Dermis blood vessel endothelial cell (primary cell): ENCODE results near the gene GPR25. TPM values are rescaled to one million over a fixed set of nuclear protein-coding genes. Genes with fewer than 3 reads are reported as not detected.

Experiments used
- DNase-seq: peaks from one replicate; pipeline ENCODE4 v3.0.0; 2010
- total RNA-seq: library from RNA; depleted of rRNA; stranded (reverse); fragments of >200 nt; gene quantifications from 2 replicates; pipeline ENCODE4 v1.2.3, GENCODE V29; 2014

GPR25 gene
- total RNA-seq, 1 donor from 2014 or later: not detected

- DNase-seq: peak; percentile 19
These were observed 412 bp downstream of the GPR25 start for GRCh38 chr1:200873116-200873670.

DNA sequence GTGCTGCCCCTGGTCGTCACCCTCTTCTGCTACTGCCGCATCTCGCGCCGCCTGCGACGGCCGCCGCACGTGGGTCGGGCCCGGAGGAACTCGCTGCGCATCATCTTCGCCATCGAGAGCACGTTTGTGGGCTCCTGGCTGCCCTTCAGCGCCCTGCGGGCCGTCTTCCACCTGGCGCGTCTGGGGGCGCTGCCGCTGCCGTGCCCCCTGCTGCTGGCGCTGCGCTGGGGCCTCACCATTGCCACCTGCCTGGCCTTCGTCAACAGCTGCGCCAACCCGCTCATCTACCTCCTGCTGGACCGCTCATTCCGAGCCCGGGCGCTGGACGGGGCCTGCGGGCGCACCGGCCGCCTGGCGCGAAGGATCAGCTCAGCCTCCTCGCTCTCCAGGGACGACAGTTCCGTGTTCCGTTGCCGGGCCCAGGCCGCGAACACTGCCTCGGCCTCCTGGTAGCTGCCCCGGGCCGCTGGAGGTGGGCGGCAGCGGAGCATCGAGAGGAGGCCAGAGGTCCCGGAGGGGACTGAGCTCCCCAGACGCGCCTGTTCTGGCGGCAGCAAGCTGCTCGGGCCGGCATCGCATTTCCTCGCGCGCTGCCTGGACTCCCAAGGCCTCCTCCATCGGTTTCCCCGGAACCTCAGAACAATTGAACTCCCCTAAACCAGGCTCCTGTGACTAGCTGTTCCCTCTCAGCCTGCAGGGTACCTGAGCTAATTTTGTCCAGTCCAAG, 1.1 kb downstream of the GPR25 start:
- DNase-seq: peak; percentile 15

GRCh38 chr1:200874694-200875093, 1.9 kb downstream of the GPR25 start:
- no peak for DNase-seq

DNA sequence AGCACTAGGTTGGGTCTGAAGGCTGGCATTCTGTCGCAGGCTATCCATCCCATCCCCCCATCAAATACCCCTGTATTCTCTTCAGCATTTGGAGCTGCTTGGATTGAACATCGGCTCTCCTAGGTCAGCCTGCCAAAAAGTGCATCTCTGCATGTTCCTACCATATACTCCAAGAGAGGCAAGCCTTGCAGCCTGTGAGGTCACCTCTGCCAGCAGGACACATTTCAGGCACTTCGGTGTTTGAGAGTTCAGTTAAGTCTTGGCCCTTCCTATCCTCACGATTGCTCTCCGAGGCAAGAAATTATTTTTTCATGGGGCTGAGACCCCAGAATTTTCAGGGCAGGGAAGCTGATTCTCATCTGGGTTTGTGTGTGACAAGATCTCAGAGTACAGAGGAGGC, 2.6 kb downstream of the GPR25 start:
- no peak for DNase-seq

DNA sequence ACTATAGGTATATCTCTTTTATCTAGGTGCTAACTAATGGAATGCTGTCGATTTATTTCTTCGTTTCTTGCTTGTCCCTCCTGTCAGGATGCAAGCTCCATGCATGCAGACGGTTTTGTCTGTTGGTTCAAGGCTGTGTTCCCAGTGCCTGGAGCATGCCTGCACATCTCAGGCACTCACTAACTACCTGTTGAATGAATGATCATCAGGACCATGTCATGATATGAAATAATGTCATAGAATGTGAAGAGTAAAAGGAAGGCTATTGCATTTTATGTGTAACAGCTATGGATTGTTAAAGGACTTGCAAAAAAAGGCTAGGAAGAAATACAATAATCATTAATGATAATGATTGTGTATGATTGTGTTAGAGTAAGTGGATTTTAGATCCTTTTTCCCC, 4.2 kb downstream of the GPR25 start:
- DNase-seq: no peak

GRCh38 chr1:200877839-200878551, 5.2 kb downstream of the GPR25 start:
- DNase-seq: no peak

- DNase-seq: no peak
These were observed 7.4 kb downstream of the GPR25 start for GRCh38 chr1:200880212-200880611.

DNA sequence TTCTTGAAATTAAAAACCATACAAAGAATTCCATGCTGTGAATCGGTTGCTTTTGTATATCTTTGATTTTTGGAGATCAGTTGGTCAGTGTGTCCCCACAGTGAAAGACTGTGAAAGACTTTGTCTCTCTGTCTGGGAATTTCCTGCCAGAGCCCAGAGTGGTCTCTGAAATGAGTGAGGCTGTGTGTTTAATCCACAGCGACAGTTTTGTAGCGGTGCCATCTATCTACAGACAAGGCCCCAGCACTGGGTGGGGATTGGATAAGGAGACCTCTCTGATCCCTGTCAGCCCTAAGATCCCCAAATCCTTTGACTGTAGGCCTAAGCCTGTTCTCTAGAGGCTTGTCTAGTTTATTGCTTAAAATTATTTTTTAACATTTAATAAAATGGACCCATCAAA, 10.3 kb downstream of the GPR25 start:
- DNase-seq: no peak

- DNase-seq: no peak
These were observed 13.0 kb downstream of the GPR25 start for GRCh38 chr1:200885623-200886402.

DNA sequence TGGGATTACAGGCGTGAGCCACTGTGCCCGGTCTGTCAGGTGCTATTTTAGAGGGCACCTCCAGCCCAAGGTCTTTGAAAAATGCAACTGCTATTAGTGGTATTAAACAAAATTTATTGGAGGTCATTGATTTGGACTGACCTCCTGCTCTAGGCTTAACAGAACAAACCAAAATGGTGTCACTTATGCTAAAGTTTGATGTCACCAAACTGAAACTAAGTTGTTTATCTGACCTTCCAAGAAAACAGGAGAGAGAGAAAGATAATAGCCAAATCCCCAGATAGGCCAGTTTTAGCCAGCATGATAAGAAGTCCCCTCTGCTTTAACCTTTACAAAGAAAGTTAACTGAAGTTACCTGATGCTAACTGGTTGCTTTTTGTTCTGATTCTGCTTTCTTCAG, 13.8 kb downstream of the GPR25 start:
- no peak for DNase-seq

DNA sequence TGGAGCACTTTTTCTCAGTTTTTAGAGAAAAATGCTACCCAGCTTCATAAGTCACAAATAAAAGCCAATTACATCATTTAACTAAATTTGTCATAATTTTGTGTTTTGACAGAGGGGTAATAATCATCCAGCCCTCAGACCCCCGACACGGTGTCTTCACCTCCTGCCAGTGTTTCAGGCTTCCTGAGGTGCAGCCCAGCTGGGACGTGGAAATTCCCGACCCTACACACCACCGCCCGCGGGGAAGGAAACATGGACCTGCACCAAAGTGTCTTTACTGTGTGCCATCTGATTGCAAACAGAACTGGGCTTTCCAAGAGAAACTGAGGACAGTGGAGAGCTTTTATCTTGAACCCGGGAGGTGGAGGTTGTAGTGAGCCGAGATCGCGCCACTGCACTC, 14.3 kb downstream of the GPR25 start:
- DNase-seq: no peak

GRCh38 chr1:200887772-200888348, 15.1 kb downstream of the GPR25 start:
- no peak for DNase-seq

DNA sequence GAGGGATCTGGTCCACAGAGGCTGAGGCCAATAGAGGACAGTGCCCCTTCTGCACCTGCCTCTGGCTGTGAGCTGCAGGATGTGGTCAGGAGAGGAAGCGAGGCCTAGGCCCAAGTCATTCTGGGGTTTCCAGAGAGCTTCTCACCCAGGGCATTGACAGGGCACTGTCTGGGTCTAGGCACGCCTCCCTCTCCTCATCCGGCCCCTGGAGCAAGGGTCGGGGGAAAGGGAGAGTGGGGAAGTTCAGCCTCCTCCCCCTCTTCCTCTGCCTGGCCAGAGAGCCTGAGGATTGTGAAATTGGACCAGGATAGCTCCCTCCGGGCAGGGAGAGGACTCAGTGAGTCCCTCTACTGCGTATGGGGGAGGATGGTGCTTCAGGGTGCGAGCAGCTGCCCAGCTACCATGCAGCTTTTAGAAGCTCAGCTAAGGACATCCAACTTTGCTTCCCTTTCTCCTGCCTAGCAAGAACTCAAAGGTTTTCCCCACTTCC, 15.6 kb downstream of the GPR25 start:
- no peak for DNase-seq

DNA sequence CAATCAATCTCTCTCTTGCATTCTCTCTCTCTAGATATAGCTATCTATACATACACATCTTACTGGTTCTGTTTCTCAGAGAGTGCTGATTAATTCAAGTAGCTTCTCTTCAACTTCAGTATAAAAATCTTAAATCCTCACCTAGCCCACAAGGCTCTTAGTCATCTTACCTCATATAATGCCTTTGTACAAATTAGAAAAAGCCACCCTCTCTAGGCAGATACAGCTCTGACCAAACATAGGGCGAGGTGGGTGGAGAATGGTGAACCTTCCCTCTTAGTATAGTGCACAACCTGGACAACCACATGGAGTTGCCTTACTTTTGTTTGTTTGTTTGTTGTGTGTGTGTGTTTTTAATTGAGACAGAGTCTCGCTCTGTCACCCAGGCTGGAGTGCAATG, 16.8 kb downstream of the GPR25 start:
- DNase-seq: no peak

DNA sequence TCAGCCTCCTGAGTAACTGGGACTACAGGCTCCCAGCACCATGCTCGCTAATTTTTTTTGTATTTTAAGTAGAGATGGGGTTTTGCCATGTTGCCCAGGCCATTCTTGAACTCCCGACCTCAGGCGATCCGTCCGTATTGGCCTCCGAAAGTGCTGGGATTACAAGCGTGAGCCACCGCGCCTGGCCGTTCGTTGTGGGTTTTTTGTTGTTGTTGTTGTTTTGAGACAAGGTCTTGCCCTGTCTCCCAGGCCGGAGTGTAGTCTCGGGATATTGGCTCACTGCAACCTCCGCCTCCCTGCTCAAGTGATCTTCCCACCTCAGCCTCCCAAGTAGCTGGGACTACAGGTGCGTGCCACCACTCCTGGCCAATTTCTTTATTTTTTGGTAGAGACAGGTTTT, 17.2 kb downstream of the GPR25 start:
- no peak for DNase-seq

GRCh38 chr1:200890818-200891773, 18.3 kb downstream of the GPR25 start:
- peak; percentile 36 for DNase-seq

GRCh38 chr1:200891774-200892157, 19.0 kb downstream of the GPR25 start:
- DNase-seq: no peak

DNA sequence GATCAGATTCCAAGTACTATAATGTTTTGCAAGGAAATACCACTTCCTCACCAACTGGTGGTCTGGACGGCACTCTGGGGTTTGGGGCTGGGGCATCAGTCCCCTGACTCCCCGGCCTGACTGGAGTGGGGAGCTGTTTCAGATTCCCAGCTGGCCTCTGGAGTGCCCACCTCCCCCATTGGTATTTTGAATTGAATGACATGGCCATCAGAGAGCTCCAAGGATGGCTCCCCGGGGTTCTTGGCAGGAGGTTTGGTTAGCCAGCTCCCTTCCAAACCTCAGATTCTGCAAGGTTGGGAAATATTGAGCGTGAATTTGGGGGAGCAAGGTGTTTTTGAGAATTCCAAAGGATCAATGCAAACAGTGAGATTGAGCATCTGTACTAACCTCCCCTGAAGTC, 19.8 kb downstream of the GPR25 start:
- DNase-seq: no peak

- no peak for DNase-seq
These were observed 20.2 kb downstream of the GPR25 start for GRCh38 chr1:200892958-200893357.

DNA sequence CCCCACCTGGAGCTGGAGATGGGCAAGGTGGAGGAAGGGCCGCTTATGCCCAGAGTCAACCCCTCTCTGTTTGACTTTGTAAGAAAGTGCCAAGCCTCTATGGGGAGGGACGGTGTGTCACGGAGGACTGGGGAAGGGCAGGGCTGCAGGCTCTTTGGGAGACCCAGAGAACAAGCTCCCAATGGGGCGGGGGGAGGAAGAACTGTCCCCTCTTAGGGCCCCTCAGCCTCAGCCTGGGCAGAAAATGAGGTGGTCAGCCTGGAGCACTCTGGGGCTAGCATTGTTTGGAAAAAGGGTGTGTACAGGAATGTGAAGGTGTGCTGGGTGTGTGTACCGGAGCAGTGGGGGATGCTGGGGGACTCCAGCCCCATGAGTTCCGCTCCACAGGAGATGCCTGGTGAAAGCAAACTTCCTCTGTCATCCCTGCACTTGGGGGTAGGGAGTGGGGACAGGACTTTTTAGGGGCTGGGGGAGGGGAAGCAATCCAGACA, 20.7 kb downstream of the GPR25 start:
- DNase-seq: no peak

- DNase-seq: no peak
These were observed 22.1 kb downstream of the GPR25 start, which contains the start of gene INAVA for GRCh38 chr1:200894712-200895442. Gene INAVA (plus strand): TSS chr1:200894900. CDS start chr1:200898401, 3,501 bp downstream.
